Neuronal stem cell (in vitro differentiated cells): ENCODE measurements around the gene MEGF11.

Experiments
- DNase-seq: peaks from one replicate; pipeline ENCODE4 v3.0.0-alpha.2; 2013; ENCODE audit warnings: low spot score
- H2AFZ ChIP-seq: one replicate; pipeline ENCODE4 v1.6.1; 2013; ENCODE audit warnings: mild to moderate bottlenecking, low read length, inconsistent platforms
- H2AK5ac ChIP-seq: 2 replicates; pipeline ENCODE4 v1.6.1; 2013; ENCODE audit warnings: low read depth, mild to moderate bottlenecking, inconsistent platforms, low read length, moderate library complexity, mixed read lengths
- H2BK120ac ChIP-seq: 2 replicates; pipeline ENCODE4 v1.6.1; 2013; ENCODE audit warnings: low read depth, mild to moderate bottlenecking, inconsistent platforms, low read length, moderate library complexity, mixed read lengths
- H2BK12ac ChIP-seq: one replicate; pipeline ENCODE4 v1.6.1; 2013; ENCODE audit warnings: low read length, inconsistent platforms
- H2BK15ac ChIP-seq: 2 replicates; pipeline ENCODE4 v1.6.1; 2013; ENCODE audit warnings: mild to moderate bottlenecking, low read length, inconsistent platforms, mixed read lengths
- H2BK5ac ChIP-seq: one replicate; pipeline ENCODE4 v1.6.1; 2013; ENCODE audit warnings: inconsistent platforms, mild to moderate bottlenecking, low read length, moderate library complexity
- H3K14ac ChIP-seq: one replicate; pipeline ENCODE4 v1.6.1; 2013; ENCODE audit warnings: low read length, inconsistent platforms
- H3K18ac ChIP-seq: 2 replicates; pipeline ENCODE4 v1.6.1; 2013; ENCODE audit warnings: low read length, inconsistent platforms
- H3K23ac ChIP-seq: 2 replicates; pipeline ENCODE4 v1.6.1; 2013; ENCODE audit warnings: low read depth, mild to moderate bottlenecking, mixed read lengths, low read length, inconsistent platforms; ENCODE audit not compliant: poor library complexity
- H3K27ac ChIP-seq: replicated peaks from 3 replicates; pipeline ENCODE4 v1.5.1; 2013; ENCODE audit warnings: low read length, inconsistent platforms
- H3K27me3 ChIP-seq, 3 experiments: 2 replicates each; pipeline ENCODE4 v1.6.1; 2013; ENCODE audit warnings: low read length in 3 of 3, mild to moderate bottlenecking in 2 of 3, inconsistent platforms in 1 of 3, low read depth in 1 of 3, mixed read lengths in 1 of 3, moderate library complexity in 1 of 3; ENCODE audit not compliant: control insufficient read depth in 3 of 3, insufficient read depth in 3 of 3
- H3K36me3 ChIP-seq, 2 donors: replicated peaks in 1 of 2; 2 replicates each; pipeline ENCODE4 v1.6.1; 2013; ENCODE audit warnings: low read length in 2 of 2; ENCODE audit not compliant: control insufficient read depth in 2 of 2, insufficient read depth in 2 of 2
- H3K4ac ChIP-seq: 2 replicates; pipeline ENCODE4 v1.6.1; 2013; ENCODE audit warnings: inconsistent platforms, mild to moderate bottlenecking, low read length, moderate library complexity
- H3K4me1 ChIP-seq, 2 donors: 1 replicate in 1 of 2; 2 replicates in 1 of 2; pipeline ENCODE4 v1.6.1; 2013; ENCODE audit warnings: low read length in 2 of 2, low read depth in 1 of 2; ENCODE audit not compliant: control insufficient read depth in 2 of 2, insufficient read depth in 1 of 2
- H3K4me2 ChIP-seq: one replicate; pipeline ENCODE4 v1.6.1; 2013; ENCODE audit warnings: mild to moderate bottlenecking, low read length, inconsistent platforms; ENCODE audit not compliant: insufficient read depth, poor library complexity, severe bottlenecking
- H3K4me3 ChIP-seq, 2 donors: 2 replicates each; pipeline ENCODE4 v1.5.1; 2013; ENCODE audit warnings: low read length in 2 of 2, mild to moderate bottlenecking in 2 of 2, inconsistent platforms in 1 of 2, moderate library complexity in 1 of 2
- H3K79me1 ChIP-seq: one replicate; pipeline ENCODE4 v1.6.1; 2013; ENCODE audit warnings: low read depth, mild to moderate bottlenecking, inconsistent platforms, low read length, moderate library complexity
- H3K9ac ChIP-seq: one replicate; pipeline ENCODE4 v1.6.1; 2013; ENCODE audit warnings: mild to moderate bottlenecking, low read depth, low read length, inconsistent platforms; ENCODE audit not compliant: poor library complexity
- H3K9me3 ChIP-seq, 2 donors: replicated peaks in 1 of 2; 2 replicates each; pipeline versions ENCODE3 to v1.6.1; 2013; ENCODE audit warnings: low read length in 2 of 2, mild to moderate bottlenecking in 2 of 2, inconsistent platforms in 1 of 2, low read depth in 1 of 2, mixed read lengths in 1 of 2, moderate library complexity in 1 of 2; ENCODE audit not compliant: control insufficient read depth in 2 of 2, insufficient read depth in 1 of 2
- H4K8ac ChIP-seq: one replicate; pipeline ENCODE4 v1.6.1; 2013; ENCODE audit warnings: low read depth, mild to moderate bottlenecking, inconsistent platforms, low read length, moderate library complexity
- H4K91ac ChIP-seq: one replicate; pipeline ENCODE4 v1.6.1; 2013; ENCODE audit warnings: low read length, low read depth, mild to moderate bottlenecking, inconsistent platforms; ENCODE audit not compliant: poor library complexity
- WGBS, 2 donors: extraction: QIAGEN DNeasy Blood & Tissue Kit; methylation state at CpG; one replicate each; pipeline ENCODE4 v1.1.7; 2013; ENCODE audit warnings: missing lambda C conversion rate in 2 of 2, mixed read lengths in 1 of 2; ENCODE audit not compliant: insufficient read length in 2 of 2, insufficient replicate concordance in 1 of 2; ENCODE audit errors: extremely low coverage in 2 of 2; 5-methylcytosine and 5-hydroxymethylcytosine counted together

The MEGF11 gene

GRCh38 chr15:65901836-65902235, 351.7 kb downstream of the MEGF11 start:
- no peak overlapping the region for H3K9ac ChIP-seq
- DNase-seq: no peak
- peaks cover 2 to 8% of the 10 kb centered on the region in 2 donors for H3K4me1 ChIP-seq
- H2AK5ac ChIP-seq: no peak overlapping the region
- H3K23ac ChIP-seq: no peak overlapping the region
- peaks cover 7 to 96% of the 10 kb centered on the region in 2 donors for H3K36me3 ChIP-seq
- no peak overlapping the region for H4K91ac ChIP-seq
- H3K79me1 ChIP-seq: no peaks in the 10 kb centered on the region
- no peak overlapping the region for H2BK120ac ChIP-seq
- H4K8ac ChIP-seq: no peak overlapping the region
- no peak overlapping the region for H3K4me3 ChIP-seq
- no peak overlapping the region for H3K14ac ChIP-seq
- H3K4ac ChIP-seq: no peak overlapping the region
- no peak overlapping the region for H3K4me2 ChIP-seq
- no peaks in the 10 kb centered on the region for H3K9me3 ChIP-seq
- H2BK12ac ChIP-seq: no peak overlapping the region
- no peak overlapping the region for H3K27ac ChIP-seq
- no CpG with 5 or more reads among the region's 3 CpGs for WGBS, 2 donors
- H2AFZ ChIP-seq: no peak overlapping the region
- no peak overlapping the region for H2BK5ac ChIP-seq
- H3K18ac ChIP-seq: no peak overlapping the region
- H2BK15ac ChIP-seq: no peak overlapping the region
- H3K27me3 ChIP-seq: no peaks in the 10 kb centered on the region

GRCh38 chr15:65901336-65901735, 352.2 kb downstream of the MEGF11 start:
- Histone ChIP-seq H2BK5ac (no peak overlapping the region), H4K8ac (no peak overlapping the region), H3K14ac (no peak overlapping the region), H2AK5ac (no peak overlapping the region), H2BK15ac (no peak overlapping the region), H2BK12ac (no peak overlapping the region), H3K23ac (no peak overlapping the region), H3K4me3 (no peak overlapping the region), H4K91ac (no peak overlapping the region), H3K27ac (no peak overlapping the region), H3K36me3 (peaks cover 7 to 96% of the 10 kb centered on the region in 2 donors), H3K9me3 (no peaks in the 10 kb centered on the region), H3K18ac (no peak overlapping the region), H3K79me1 (no peaks in the 10 kb centered on the region), H2AFZ (no peak overlapping the region), H3K9ac (no peak overlapping the region), H3K27me3 (no peaks in the 10 kb centered on the region), H3K4me2 (no peak overlapping the region), H2BK120ac (no peak overlapping the region), H3K4me1 (peaks cover 2 to 8% of the 10 kb centered on the region in 2 donors), H3K4ac (no peak overlapping the region)
- no peak for DNase-seq
- no CpG with 5 or more reads among the region's 2 CpGs for WGBS, 2 donors

- no peak overlapping the region for H3K4me3 ChIP-seq
- H3K27ac ChIP-seq: no peak overlapping the region
- H3K36me3 ChIP-seq: peaks cover 8 to 96% of the 10 kb centered on the region in 2 donors
- H2BK5ac ChIP-seq: no peak overlapping the region
- no peak overlapping the region for H2BK120ac ChIP-seq
- H3K4me1 ChIP-seq: peaks cover 2 to 8% of the 10 kb centered on the region in 2 donors
- no peaks in the 10 kb centered on the region for H3K9me3 ChIP-seq
- H2BK15ac ChIP-seq: no peak overlapping the region
- no peak for DNase-seq
- no peaks in the 10 kb centered on the region for H3K27me3 ChIP-seq
- no peak overlapping the region for H3K9ac ChIP-seq
- H2BK12ac ChIP-seq: no peak overlapping the region
- H3K14ac ChIP-seq: no peak overlapping the region
- H2AK5ac ChIP-seq: no peak overlapping the region
- no peak overlapping the region for H3K18ac ChIP-seq
- no peak overlapping the region for H4K8ac ChIP-seq
- H3K23ac ChIP-seq: no peak overlapping the region
- H3K4ac ChIP-seq: no peak overlapping the region
- no peak overlapping the region for H4K91ac ChIP-seq
- WGBS, 2 donors: no CpG with 5 or more reads among the region's 3 CpGs
- no peaks in the 10 kb centered on the region for H3K79me1 ChIP-seq
- H2AFZ ChIP-seq: no peak overlapping the region
- no peak overlapping the region for H3K4me2 ChIP-seq
Measured at GRCh38 chr15:65900488-65900887, 353.1 kb downstream of the MEGF11 start.

- H2BK5ac ChIP-seq: no peak overlapping the region
- H3K9ac ChIP-seq: no peak overlapping the region
- H3K4me1 ChIP-seq: no peaks in the 10 kb centered on the region
- H2BK12ac ChIP-seq: no peak overlapping the region
- H3K23ac ChIP-seq: no peak overlapping the region
- H3K27ac ChIP-seq: no peak overlapping the region
- H3K36me3 ChIP-seq: peaks cover 4 to 91% of the 10 kb centered on the region in 2 donors
- no peak overlapping the region for H3K4ac ChIP-seq
- H4K91ac ChIP-seq: no peak overlapping the region
- H3K27me3 ChIP-seq: no peaks in the 10 kb centered on the region
- H3K9me3 ChIP-seq: no peaks in the 10 kb centered on the region
- no peak for DNase-seq
- no peak overlapping the region for H2BK120ac ChIP-seq
- no peak overlapping the region for H2AFZ ChIP-seq
- H2AK5ac ChIP-seq: no peak overlapping the region
- no peak overlapping the region for H3K18ac ChIP-seq
- H2BK15ac ChIP-seq: no peak overlapping the region
- H3K79me1 ChIP-seq: no peaks in the 10 kb centered on the region
- H3K4me3 ChIP-seq: no peak overlapping the region
- no peak overlapping the region for H3K4me2 ChIP-seq
- H4K8ac ChIP-seq: no peak overlapping the region
- H3K14ac ChIP-seq: no peak overlapping the region
- no CpG with 5 or more reads among the region's 2 CpGs for WGBS, 2 donors
Measured at GRCh38 chr15:65896236-65896635, 357.3 kb downstream of the MEGF11 start.
